Measurements from ENCODE around the gene PDS5B. TPM values are rescaled to one million over a fixed set of nuclear protein-coding genes. Genes with fewer than 3 reads are reported as not detected.
"Not testable (repeated sequence)": the region's sequence is repeated elsewhere in the genome, so short reads cannot be mapped to it uniquely, and the experiment has no call there.

Gene PDS5B
- total RNA-seq, 1 donor from 2014 or later = 19.6 TPM

DNA sequence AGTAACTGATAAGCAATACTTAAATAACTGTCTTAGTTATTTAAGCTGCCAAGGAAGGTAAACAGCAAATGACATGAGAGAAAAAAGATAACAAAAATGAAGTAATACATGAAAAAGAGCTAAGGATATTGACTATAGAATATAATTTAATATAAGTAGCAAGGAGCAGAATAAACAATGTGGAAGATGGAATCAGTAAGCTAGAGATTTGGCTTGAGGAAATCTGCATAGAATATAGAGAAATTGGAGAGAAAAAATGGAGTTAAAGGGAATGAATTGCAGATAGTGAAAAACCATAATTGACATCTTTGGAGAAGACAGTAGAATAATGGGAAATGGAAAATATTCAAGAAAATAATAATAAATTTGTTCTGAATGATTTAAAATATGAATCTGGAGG lies 127.1 kb downstream of the PDS5B start:
- no peaks in the 10 kb centered on the region for H3K36me3 ChIP-seq (ENCODE audit: control insufficient read depth, insufficient read depth, low read length)
- TF ChIP-seq, protein P1, sequence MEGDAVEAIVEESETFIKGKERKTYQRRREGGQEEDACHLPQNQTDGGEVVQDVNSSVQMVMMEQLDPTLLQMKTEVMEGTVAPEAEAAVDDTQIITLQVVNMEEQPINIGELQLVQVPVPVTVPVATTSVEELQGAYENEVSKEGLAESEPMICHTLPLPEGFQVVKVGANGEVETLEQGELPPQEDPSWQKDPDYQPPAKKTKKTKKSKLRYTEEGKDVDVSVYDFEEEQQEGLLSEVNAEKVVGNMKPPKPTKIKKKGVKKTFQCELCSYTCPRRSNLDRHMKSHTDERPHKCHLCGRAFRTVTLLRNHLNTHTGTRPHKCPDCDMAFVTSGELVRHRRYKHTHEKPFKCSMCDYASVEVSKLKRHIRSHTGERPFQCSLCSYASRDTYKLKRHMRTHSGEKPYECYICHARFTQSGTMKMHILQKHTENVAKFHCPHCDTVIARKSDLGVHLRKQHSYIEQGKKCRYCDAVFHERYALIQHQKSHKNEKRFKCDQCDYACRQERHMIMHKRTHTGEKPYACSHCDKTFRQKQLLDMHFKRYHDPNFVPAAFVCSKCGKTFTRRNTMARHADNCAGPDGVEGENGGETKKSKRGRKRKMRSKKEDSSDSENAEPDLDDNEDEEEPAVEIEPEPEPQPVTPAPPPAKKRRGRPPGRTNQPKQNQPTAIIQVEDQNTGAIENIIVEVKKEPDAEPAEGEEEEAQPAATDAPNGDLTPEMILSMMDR (IDR thresholded peaks at IDR 0.05; ENCODE audit: insufficient read depth, low read length, poor library complexity, severe bottlenecking) = no peak
- no peaks in the 10 kb centered on the region for H3K27me3 ChIP-seq (ENCODE audit: control insufficient read depth, insufficient read depth, low read length)
- no peak for DNase-seq (ENCODE audit: low read depth)
- H3K4me3 ChIP-seq (ENCODE audit: low read depth, low read length) = no peak overlapping the region

DNA sequence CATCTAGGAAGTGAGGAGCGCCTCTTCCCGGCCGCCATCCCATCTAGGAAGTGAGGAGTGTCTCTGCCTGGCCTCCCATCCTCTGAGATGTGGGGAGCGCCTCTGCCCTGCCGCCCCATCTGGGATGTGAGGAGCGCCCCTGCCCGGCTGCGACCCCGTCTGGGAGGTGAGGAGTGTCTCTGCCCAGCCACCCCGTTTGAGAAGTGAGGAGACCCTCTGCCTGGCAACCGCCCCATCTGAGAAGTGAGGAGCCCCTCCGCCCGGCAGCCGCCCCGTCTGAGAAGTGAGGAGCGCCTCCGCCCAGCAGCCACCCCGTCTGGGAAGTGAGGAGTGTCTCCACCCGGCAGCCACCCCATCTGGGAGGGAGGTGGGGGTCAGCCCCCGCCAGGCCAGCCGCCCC lies 129.9 kb downstream of the PDS5B start:
- not testable (repeated sequence) for H3K36me3 ChIP-seq (ENCODE audit: control insufficient read depth, insufficient read depth, low read length); H3K27me3 ChIP-seq (ENCODE audit: control insufficient read depth, insufficient read depth, low read length); DNase-seq (ENCODE audit: low read depth); H3K4me3 ChIP-seq (ENCODE audit: low read depth, low read length)

DNA sequence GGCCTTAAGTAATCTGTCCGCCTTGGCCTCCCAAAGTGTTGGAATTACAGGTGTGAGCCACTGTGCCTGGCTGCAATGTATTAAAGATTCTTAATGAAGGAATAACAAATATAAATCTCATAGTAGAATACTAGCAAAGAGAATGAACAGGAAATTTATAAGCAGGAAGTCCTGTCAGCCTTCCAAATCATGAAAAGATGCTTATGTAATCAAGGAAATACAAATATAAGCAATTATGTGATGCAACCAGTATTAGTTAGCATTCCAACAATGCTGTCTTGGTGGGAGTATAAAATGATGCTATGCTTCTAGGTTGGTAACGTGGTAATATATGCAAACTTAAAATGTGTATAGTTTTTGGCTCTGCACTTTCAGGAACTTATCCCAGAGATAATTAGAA lies 133.8 kb downstream of the PDS5B start:
- no peaks in the 10 kb centered on the region for H3K36me3 ChIP-seq (ENCODE audit: control insufficient read depth, insufficient read depth, low read length)
- TF ChIP-seq, protein P1 (IDR thresholded peaks at IDR 0.05; ENCODE audit: insufficient read depth, low read length, poor library complexity, severe bottlenecking) = no peak
- H3K27me3 ChIP-seq (ENCODE audit: control insufficient read depth, insufficient read depth, low read length) = no peaks in the 10 kb centered on the region
- no peak overlapping the region for H3K4me3 ChIP-seq (ENCODE audit: low read depth, low read length)
- no peak for DNase-seq (ENCODE audit: low read depth)

DNA sequence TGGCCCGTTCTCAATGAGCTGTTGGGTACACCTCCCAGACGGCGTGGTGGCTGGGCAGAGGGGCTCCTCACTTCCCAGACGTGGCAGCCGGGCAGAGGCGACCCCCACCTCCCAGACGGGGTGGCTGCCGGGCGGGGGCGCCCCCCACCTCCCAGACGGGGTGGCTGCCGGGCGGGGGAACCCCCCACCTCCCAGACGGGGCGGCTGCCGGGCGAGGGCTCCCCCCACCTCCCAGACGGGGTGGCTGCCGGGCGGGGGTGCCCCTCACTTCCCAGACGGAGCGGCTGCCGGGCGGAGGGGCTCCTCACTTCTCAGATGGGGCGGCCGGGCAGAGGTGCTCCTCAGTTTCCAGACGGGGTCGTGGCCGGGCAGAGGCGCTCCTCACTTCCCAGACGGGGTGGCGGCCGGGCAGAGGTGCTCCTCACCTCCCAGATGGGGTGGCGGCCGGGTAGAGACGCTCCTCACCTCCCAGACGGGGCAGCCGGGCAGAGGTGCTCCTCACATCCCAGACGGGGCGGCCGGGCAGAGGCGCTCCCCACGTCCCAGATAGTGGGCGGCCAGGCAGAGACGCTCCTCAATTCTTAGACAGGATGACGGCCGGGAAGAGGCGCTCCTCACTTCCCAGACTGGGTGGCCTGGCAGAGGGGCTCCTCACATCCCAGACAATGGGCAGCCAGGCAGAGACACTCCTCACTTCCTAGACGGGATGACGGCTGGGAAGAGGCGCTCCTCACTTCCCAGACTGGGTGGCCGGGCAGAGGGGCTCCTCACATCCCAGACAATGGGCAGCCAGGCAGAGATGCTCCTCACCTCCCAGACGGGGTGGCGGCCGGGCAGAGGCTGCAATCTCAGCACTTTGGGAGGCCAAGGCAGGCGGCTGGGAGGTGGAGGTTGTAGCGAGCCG lies 135.1 kb downstream of the PDS5B start:
- DNase-seq (ENCODE audit: low read depth); H3K36me3 ChIP-seq (ENCODE audit: control insufficient read depth, insufficient read depth, low read length); H3K4me3 ChIP-seq (ENCODE audit: low read depth, low read length); H3K27me3 ChIP-seq (ENCODE audit: control insufficient read depth, insufficient read depth, low read length): not testable (repeated sequence)

DNA sequence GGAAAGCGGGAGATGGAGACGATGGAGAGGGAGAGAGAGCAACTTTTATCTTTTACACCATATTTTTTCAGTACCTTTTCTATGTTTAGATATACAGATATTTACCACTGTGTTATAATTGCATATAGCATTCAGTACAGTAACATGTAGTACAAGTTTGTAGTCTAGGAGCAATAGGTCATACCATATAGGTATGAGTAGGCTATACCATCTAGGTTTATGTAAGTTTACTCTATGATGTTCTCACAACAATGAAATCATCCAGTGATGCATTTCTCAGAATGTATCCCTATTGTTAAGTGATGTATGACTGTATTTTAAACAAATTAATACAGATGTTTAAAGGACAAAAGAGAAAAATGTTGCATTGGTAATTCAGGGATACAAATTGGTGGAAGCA lies 136.1 kb downstream of the PDS5B start:
- no peaks in the 10 kb centered on the region for H3K27me3 ChIP-seq (ENCODE audit: control insufficient read depth, insufficient read depth, low read length)
- DNase-seq (ENCODE audit: low read depth) = no peak
- TF ChIP-seq, protein P1 (IDR thresholded peaks at IDR 0.05; ENCODE audit: insufficient read depth, low read length, poor library complexity, severe bottlenecking) = no peak
- H3K36me3 ChIP-seq (ENCODE audit: control insufficient read depth, insufficient read depth, low read length) = no peaks in the 10 kb centered on the region
- H3K4me3 ChIP-seq (ENCODE audit: low read depth, low read length) = no peak overlapping the region

DNA sequence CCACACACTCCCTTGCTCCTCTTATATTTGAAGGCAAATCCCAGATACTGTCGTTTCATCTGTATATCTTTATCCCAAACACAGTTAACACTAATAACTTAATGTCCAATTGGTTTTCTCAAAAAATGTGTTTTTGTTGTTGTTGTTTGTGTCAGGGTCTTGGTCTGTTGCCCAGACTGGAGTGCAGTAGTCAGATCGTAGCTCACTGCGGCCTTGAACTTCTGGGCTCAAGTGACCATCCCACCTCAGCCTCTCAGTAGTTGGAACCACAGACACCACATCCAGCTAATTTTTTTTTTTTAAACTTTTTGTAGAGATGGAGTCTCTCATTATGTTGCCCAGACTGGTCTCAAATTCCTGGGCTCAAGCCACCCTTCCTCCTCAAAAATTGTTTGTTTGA lies 137.7 kb downstream of the PDS5B start:
- TF ChIP-seq, protein P1 (IDR thresholded peaks at IDR 0.05; ENCODE audit: insufficient read depth, low read length, poor library complexity, severe bottlenecking) = no peak
- DNase-seq (ENCODE audit: low read depth) = no peak
- H3K27me3 ChIP-seq (ENCODE audit: control insufficient read depth, insufficient read depth, low read length) = no peaks in the 10 kb centered on the region
- no peaks in the 10 kb centered on the region for H3K36me3 ChIP-seq (ENCODE audit: control insufficient read depth, insufficient read depth, low read length)
- no peak overlapping the region for H3K4me3 ChIP-seq (ENCODE audit: low read depth, low read length)
